K562 (cell line): ENCODE measurements around the gene GPR25. TPM values are rescaled to one million over a fixed set of nuclear protein-coding genes. Genes with fewer than 3 reads are reported as not detected.
A peak's percentile ranks its signal among the peaks of the same experiment; 100 is the strongest.

Source experiments
- ATAC-seq: fragments of 200-7000 bp; cut with Tn5 transposase; 3 replicates; pipeline ENCODE4 v1.9.1; 2020; ENCODE audit warnings: moderate library complexity
- BruUV-seq: library from RNA; stranded (reverse); fragments of 400-500 nt; replicated peaks from 2 replicates; lab custom pipeline; 2021; lab: Mats Ljungman, UMichigan
- CTCF ChIA-PET: fragments of 300-600 bp; formaldehyde crosslinking; extraction: SDS; loops from one replicate; lab custom pipeline; 2021; ENCODE audit warnings: low intra/inter-chr PET ratio; lab: Yijun Ruan, JAX
- POLR2A ChIA-PET: fragments of 300-600, 350-650 bp; sonication (Branson Sonifier 250); formaldehyde crosslinking; extraction: SDS; loops from one replicate; lab custom pipeline; 2021; ENCODE audit warnings: antibody characterized with exemption, inconsistent platforms; lab: Yijun Ruan, JAX
- DNase-seq, 4 experiments: peaks; one replicate each; pipeline versions ENCODE4 v3.0.0 to v3.0.0-alpha.2; 2011 to 2018; ENCODE audit warnings: low spot score in 3 of 4, mixed read lengths in 3 of 4; ENCODE audit errors: extremely low read depth in 1 of 4
- FAIRE-seq: peaks from 2 replicates; lab custom pipeline; 2011; peaks lifted over from hg19 to GRCh38; lab: Jason Lieb, UNC
- H2AFZ ChIP-seq: 2 replicates; pipeline ENCODE4 v1.6.0; 2011; ENCODE audit warnings: low read depth, low read length, control low read depth, inconsistent platforms
- H3K27ac ChIP-seq: fragments of 200-600 bp; 3 replicates; pipeline ENCODE4 v1.8.0; 2011; ENCODE audit warnings: low read depth, mild to moderate bottlenecking, control low read depth, inconsistent platforms, low read length, moderate library complexity, mixed read lengths; ENCODE audit errors: extremely low read depth
- H3K27me3 ChIP-seq, 2 experiments: fragments of 300-600 bp in 1 of 2; 2 replicates in 1 of 2; 3 replicates in 1 of 2; pipeline versions ENCODE4 v1.6.0 to v1.8.0; 2011; ENCODE audit warnings: inconsistent platforms in 2 of 2, low read length in 2 of 2, mild to moderate bottlenecking in 1 of 2, mixed read lengths in 1 of 2, moderate library complexity in 1 of 2; ENCODE audit not compliant: control insufficient read depth in 2 of 2, insufficient read depth in 2 of 2
- H3K36me3 ChIP-seq: fragments of 300-600 bp; 3 replicates; pipeline ENCODE4 v1.8.0; 2011; ENCODE audit warnings: mild to moderate bottlenecking, low read length, inconsistent platforms; ENCODE audit not compliant: control insufficient read depth, insufficient read depth
- H3K4me1 ChIP-seq, 2 experiments: fragments of 200-600 bp in 1 of 2; replicated peaks in 1 of 2; 2 replicates in 1 of 2; 3 replicates in 1 of 2; pipeline versions ENCODE4 v1.5.1 to v1.8.0; 2011; ENCODE audit warnings: inconsistent platforms in 2 of 2, low read length in 2 of 2, mild to moderate bottlenecking in 1 of 2, mixed read lengths in 1 of 2, moderate library complexity in 1 of 2; ENCODE audit not compliant: control insufficient read depth in 2 of 2, insufficient read depth in 2 of 2
- H3K4me2 ChIP-seq: 2 replicates; pipeline ENCODE4 v1.6.1; 2011; ENCODE audit warnings: low read length, control low read depth, inconsistent platforms, mixed read lengths; ENCODE audit not compliant: insufficient read depth
- H3K4me3 ChIP-seq: fragments of 200-600 bp; sonication (generic), shearing (Covaris generic); 2 replicates; pipeline ENCODE4 v1.5.1; 2016; ENCODE audit warnings: control low read depth, inconsistent platforms
- H3K79me2 ChIP-seq: fragments of 200-600 bp; 3 replicates; pipeline ENCODE4 v1.8.0; 2011; ENCODE audit warnings: low read length, inconsistent platforms; ENCODE audit not compliant: control insufficient read depth, insufficient read depth
- H3K9ac ChIP-seq, 2 experiments: 2 replicates each; pipeline versions ENCODE4 v1.6.0 to v1.6.1; 2011; ENCODE audit warnings: low read depth in 2 of 2, low read length in 2 of 2, control low read depth in 1 of 2, inconsistent platforms in 1 of 2, mild to moderate bottlenecking in 1 of 2, mixed read lengths in 1 of 2; ENCODE audit not compliant: insufficient read depth in 1 of 2
- H3K9me1 ChIP-seq: one replicate; pipeline ENCODE4 v1.6.0; 2011; ENCODE audit warnings: inconsistent platforms, mild to moderate bottlenecking, low read length, moderate library complexity; ENCODE audit not compliant: control insufficient read depth, insufficient read depth
- H3K9me3 ChIP-seq: replicated peaks from 2 replicates; pipeline ENCODE4 v1.5.1; 2011; ENCODE audit warnings: low read depth, low read length, inconsistent platforms; ENCODE audit not compliant: control insufficient read depth, insufficient read depth
- H4K20me1 ChIP-seq: replicated peaks from 2 replicates; pipeline ENCODE4 v1.6.1; 2011; ENCODE audit warnings: low read length, inconsistent platforms, mixed read lengths; ENCODE audit not compliant: control insufficient read depth, insufficient read depth
- ELK1 ChIP-seq: sonication (generic); formaldehyde crosslinking; IDR thresholded peaks from 2 replicates; pipeline ENCODE4 v1.8.1; 2022; ENCODE audit warnings: missing genetic modification reagents
- SMAD3 ChIP-seq: fragments of 450-650 bp; formaldehyde crosslinking; conservative IDR thresholded peaks from 2 replicates; pipeline ENCODE4 v1.4.0; 2020; ENCODE audit warnings: mild to moderate bottlenecking
- SMC3 ChIP-seq: conservative IDR thresholded peaks from 2 replicates; pipeline ENCODE4 v1.6.1; 2011; ENCODE audit warnings: low read depth, low read length, improper control_type of control experiment; ENCODE audit not compliant: insufficient read depth
- ZFP36 ChIP-seq: fragments of 150-350 bp; IDR thresholded peaks from 2 replicates; pipeline ENCODE4 v1.6.1; 2018; ENCODE audit warnings: low read length, low read depth; ENCODE audit not compliant: partially characterized antibody
- WGBS: fragments of 100-300 bp; shearing (Covaris generic); methylation state at CpG from one replicate; pipeline ENCODE4 v1.1.6; 2016; ENCODE audit warnings: low coverage, mixed read lengths; ENCODE audit not compliant: insufficient coverage; ENCODE audit errors: missing lambda C conversion rate; 5-methylcytosine and 5-hydroxymethylcytosine counted together
- in situ Hi-C: fragments of 300-500 bp; cut with MboI; formaldehyde crosslinking; loops from 4 replicates; pipeline ENCODE4 v1.15.0; 2018; ENCODE audit warnings: inconsistent platforms, mixed read lengths
- intact Hi-C: fragments of 100-400 bp; cut with micrococcal nuclease; formaldehyde crosslinking; loops from 2 replicates; pipeline ENCODE4 v1.14.2; 2022
- polyA plus RNA-seq, 8 experiments: library from polyadenylated mRNA; depleted of rRNA in 4 of 8; stranded (reverse) in 5 of 8; unstranded in 3 of 8; fragments of >200 nt; fragmentation: Nextera tagmentation in 2 of 8; fragmentation: Illumina TruSeq in 1 of 8; extraction: Ambion mirVana in 2 of 8; extraction: Trizol in 1 of 8; gene quantifications; 2 replicates each; pipeline versions ENCODE4 v1.2.1 to v1.2.3, GENCODE V29; 2011 to 2014; ENCODE audit warnings: inconsistent platforms in 1 of 8, missing spikeins in 1 of 8
- total RNA-seq, 7 experiments: library from RNA; depleted of rRNA in 6 of 7; stranded (reverse); fragments of >200 nt in 6 of 7; fragmentation: Illumina TruSeq in 2 of 7; extraction: Trizol in 2 of 7; gene quantifications; 2 replicates each; pipeline versions ENCODE4 v1.2.1 to v1.2.3, GENCODE V29; 2011 to 2021; ENCODE audit warnings: low replicate concordance in 1 of 7
- TF ChIP-seq, protein P1 (sequence below): IDR thresholded peaks from 2 replicates; pipeline ENCODE4 v1.6.1; 2011; ENCODE audit not compliant: insufficient read length; ENCODE audit errors: extremely low read depth

GPR25 gene
- total and polyA plus RNA-seq, 9 of the 15 experiments (the other 6 are each of a cell fraction or from before 2014, with no cell fraction given) = not detected

DNA sequence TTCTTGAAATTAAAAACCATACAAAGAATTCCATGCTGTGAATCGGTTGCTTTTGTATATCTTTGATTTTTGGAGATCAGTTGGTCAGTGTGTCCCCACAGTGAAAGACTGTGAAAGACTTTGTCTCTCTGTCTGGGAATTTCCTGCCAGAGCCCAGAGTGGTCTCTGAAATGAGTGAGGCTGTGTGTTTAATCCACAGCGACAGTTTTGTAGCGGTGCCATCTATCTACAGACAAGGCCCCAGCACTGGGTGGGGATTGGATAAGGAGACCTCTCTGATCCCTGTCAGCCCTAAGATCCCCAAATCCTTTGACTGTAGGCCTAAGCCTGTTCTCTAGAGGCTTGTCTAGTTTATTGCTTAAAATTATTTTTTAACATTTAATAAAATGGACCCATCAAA lies 10.3 kb downstream of the GPR25 start:
- no peak overlapping the region for H3K27ac ChIP-seq
- peaks cover 3 to 7% of the 10 kb centered on the region in 2 experiments; a peak in 3 of 5 replicates for H3K4me1 ChIP-seq
- H4K20me1 ChIP-seq = peaks cover 6% of the 10 kb centered on the region; the same call in 1 of the 2 replicates
- peaks cover 37 to 46% of the 10 kb centered on the region in 2 experiments for H3K27me3 ChIP-seq
- no peaks in the 10 kb centered on the region for H3K36me3 ChIP-seq
- ChIA-PET CTCF (no interaction called here), POLR2A (no interaction called here)
- DNase-seq = no peak
- H3K9me3 ChIP-seq = no peaks in the 10 kb centered on the region
- no peak overlapping the region for H3K9ac ChIP-seq
- 6% methylated on average over 3 of the region's 3 CpGs for WGBS
- H3K4me3 ChIP-seq = no peak overlapping the region
- H3K79me2 ChIP-seq = no peaks in the 10 kb centered on the region
- H3K9me1 ChIP-seq = no peaks in the 10 kb centered on the region
- H3K4me2 ChIP-seq = no peak overlapping the region
- no TSS peak for BruUV-seq
- no peak overlapping the region for H2AFZ ChIP-seq
- intact Hi-C loops = no loop called here
- ATAC-seq = no peak
- FAIRE-seq = no peak
- TF ChIP-seq, protein P1, sequence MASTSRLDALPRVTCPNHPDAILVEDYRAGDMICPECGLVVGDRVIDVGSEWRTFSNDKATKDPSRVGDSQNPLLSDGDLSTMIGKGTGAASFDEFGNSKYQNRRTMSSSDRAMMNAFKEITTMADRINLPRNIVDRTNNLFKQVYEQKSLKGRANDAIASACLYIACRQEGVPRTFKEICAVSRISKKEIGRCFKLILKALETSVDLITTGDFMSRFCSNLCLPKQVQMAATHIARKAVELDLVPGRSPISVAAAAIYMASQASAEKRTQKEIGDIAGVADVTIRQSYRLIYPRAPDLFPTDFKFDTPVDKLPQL = no peak
- no peak for TF ChIP-seq SMAD3 (CRISPR knock-in tag)
- peak; percentile 7 for TF ChIP-seq ZFP36
- no peak for TF ChIP-seq ELK1 (CRISPR knock-in tag)
- no peak for TF ChIP-seq SMC3
- in situ Hi-C loops = no loop called here
